Measurements from ENCODE around the gene DLAT.
"Not testable (repeated sequence)": the region's sequence is repeated elsewhere in the genome, so short reads cannot be mapped to it uniquely, and the experiment has no call there.

The DLAT gene

GRCh38 chr11:112005422-112006094 lies 19.6 kb upstream of the DLAT start:
- no peak for FAIRE-seq

- not testable (repeated sequence) for FAIRE-seq
These were observed 19.1 kb upstream of the DLAT start for GRCh38 chr11:112006095-112006441.

GRCh38 chr11:112011451-112011850 lies 13.8 kb upstream of the DLAT start:
- not testable (repeated sequence) for FAIRE-seq

GRCh38 chr11:112012874-112013273 lies 12.3 kb upstream of the DLAT start:
- FAIRE-seq, result no peak

- FAIRE-seq, result no peak
These were observed 11.6 kb upstream of the DLAT start for GRCh38 chr11:112013497-112014164.

- no peak for FAIRE-seq
These were observed 9.0 kb upstream of the DLAT start for GRCh38 chr11:112016088-112016764.

- FAIRE-seq, result no peak
These were observed 8.3 kb upstream of the DLAT start for GRCh38 chr11:112016765-112017376.

- no peak for FAIRE-seq
These were observed 7.7 kb upstream of the DLAT start for GRCh38 chr11:112017538-112017937.

- no peak for FAIRE-seq
These were observed 6.1 kb upstream of the DLAT start for GRCh38 chr11:112019066-112019465.

- no peak for FAIRE-seq
These were observed 2.1 kb upstream of the DLAT start for GRCh38 chr11:112023104-112023503.

GRCh38 chr11:112024178-112024772 lies 933 bp upstream of the DLAT start:
- FAIRE-seq, result no peak

GRCh38 chr11:112025707-112026106 lies 499 bp downstream of the DLAT start:
- no peak for FAIRE-seq

- FAIRE-seq, result not testable (repeated sequence)
These were observed 1.7 kb downstream of the DLAT start for GRCh38 chr11:112026784-112027410.

GRCh38 chr11:112029460-112029859 lies 4.3 kb downstream of the DLAT start:
- no peak for FAIRE-seq

GRCh38 chr11:112033902-112034301 lies 8.7 kb downstream of the DLAT start:
- no peak for FAIRE-seq

GRCh38 chr11:112037527-112037926 lies 12.3 kb downstream of the DLAT start:
- FAIRE-seq, result no peak

GRCh38 chr11:112042161-112042960 lies 17.2 kb downstream of the DLAT start:
- no peak for FAIRE-seq

- FAIRE-seq, result no peak
These were observed 17.7 kb downstream of the DLAT start for GRCh38 chr11:112042961-112043304.

GRCh38 chr11:112044961-112045360 lies 19.8 kb downstream of the DLAT start:
- FAIRE-seq, result no peak

- not testable (repeated sequence) for FAIRE-seq
These were observed 21.4 kb downstream of the DLAT start for GRCh38 chr11:112046647-112047046.

- FAIRE-seq, result not testable (repeated sequence)
These were observed 23.0 kb downstream of the DLAT start for GRCh38 chr11:112048256-112048655.

GRCh38 chr11:112049777-112050176 lies 24.6 kb downstream of the DLAT start:
- no peak for FAIRE-seq
